DOHH2 (cell line): ENCODE results near the gene GDPD4.

Source experiments
- EZH2phosphoT487 ChIP-seq: fragments of 200-600 bp; sonication (generic); IDR thresholded peaks from 2 replicates; pipeline ENCODE4 v1.6.1; 2017; ENCODE audit warnings: borderline replicate concordance, mild to moderate bottlenecking, antibody characterized with exemption, low read length, moderate library complexity, mixed read lengths
- TF ChIP-seq, protein P1 (sequence below): fragments of 200-600 bp; sonication (generic); IDR thresholded peaks from one replicate; pipeline ENCODE4 v1.5.1; 2014; ENCODE audit warnings: antibody characterized with exemption, mild to moderate bottlenecking, low read depth, low read length; ENCODE audit not compliant: poor library complexity, severe bottlenecking

GRCh38 chr11:77180346-77180745 lies 121.1 kb downstream of the GDPD4 start:
- TF ChIP-seq, protein P1, sequence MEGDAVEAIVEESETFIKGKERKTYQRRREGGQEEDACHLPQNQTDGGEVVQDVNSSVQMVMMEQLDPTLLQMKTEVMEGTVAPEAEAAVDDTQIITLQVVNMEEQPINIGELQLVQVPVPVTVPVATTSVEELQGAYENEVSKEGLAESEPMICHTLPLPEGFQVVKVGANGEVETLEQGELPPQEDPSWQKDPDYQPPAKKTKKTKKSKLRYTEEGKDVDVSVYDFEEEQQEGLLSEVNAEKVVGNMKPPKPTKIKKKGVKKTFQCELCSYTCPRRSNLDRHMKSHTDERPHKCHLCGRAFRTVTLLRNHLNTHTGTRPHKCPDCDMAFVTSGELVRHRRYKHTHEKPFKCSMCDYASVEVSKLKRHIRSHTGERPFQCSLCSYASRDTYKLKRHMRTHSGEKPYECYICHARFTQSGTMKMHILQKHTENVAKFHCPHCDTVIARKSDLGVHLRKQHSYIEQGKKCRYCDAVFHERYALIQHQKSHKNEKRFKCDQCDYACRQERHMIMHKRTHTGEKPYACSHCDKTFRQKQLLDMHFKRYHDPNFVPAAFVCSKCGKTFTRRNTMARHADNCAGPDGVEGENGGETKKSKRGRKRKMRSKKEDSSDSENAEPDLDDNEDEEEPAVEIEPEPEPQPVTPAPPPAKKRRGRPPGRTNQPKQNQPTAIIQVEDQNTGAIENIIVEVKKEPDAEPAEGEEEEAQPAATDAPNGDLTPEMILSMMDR, result no peak
- no peak for TF ChIP-seq EZH2phosphoT487
